ENCODE data around the gene ZNF805.
A peak's percentile ranks its signal among the peaks of the same experiment; 100 is the strongest.
"Not testable (repeated sequence)": the region's sequence is repeated elsewhere in the genome, so short reads cannot be mapped to it uniquely, and the experiment has no call there.

ZNF805 gene

GRCh38 chr19:57240311-57241090 lies at the start of gene ZNF805:
Gene ZNF805 (plus strand): TSS chr19:57240632. CDS start chr19:57240892, 260 bp downstream.
- DNase-seq (ENCODE audit: low spot score): peak; percentile 95

GRCh38 chr19:57191141-57192076 lies 49.0 kb upstream of the ZNF805 start, which contains the start of gene ZNF264:
Gene ZNF264 (plus strand): TSS chr19:57191500. CDS start chr19:57191914, 414 bp downstream.
- DNase-seq (ENCODE audit: low spot score): peak; percentile 89

- no peak for DNase-seq (ENCODE audit: low spot score)
Measured at GRCh38 chr19:57192077-57192420, 48.4 kb upstream of the ZNF805 start.

- no peak for DNase-seq (ENCODE audit: low spot score)
Measured at GRCh38 chr19:57192993-57193392, 47.4 kb upstream of the ZNF805 start.

GRCh38 chr19:57197874-57198273 lies 42.6 kb upstream of the ZNF805 start:
- DNase-seq (ENCODE audit: low spot score): not testable (repeated sequence)

GRCh38 chr19:57202160-57202559 lies 38.3 kb upstream of the ZNF805 start:
- no peak for DNase-seq (ENCODE audit: low spot score)

- no peak for DNase-seq (ENCODE audit: low spot score)
Measured at GRCh38 chr19:57210381-57210780, 30.1 kb upstream of the ZNF805 start.

- no peak for DNase-seq (ENCODE audit: low spot score)
Measured at GRCh38 chr19:57212109-57212508, 28.3 kb upstream of the ZNF805 start.

- DNase-seq (ENCODE audit: low spot score): no peak
Measured at GRCh38 chr19:57227502-57227901, 12.9 kb upstream of the ZNF805 start.

GRCh38 chr19:57231686-57232085 lies 8.7 kb upstream of the ZNF805 start:
- DNase-seq (ENCODE audit: low spot score): no peak

- no peak for DNase-seq (ENCODE audit: low spot score)
Measured at GRCh38 chr19:57233207-57233606, 7.2 kb upstream of the ZNF805 start.

- no peak for DNase-seq (ENCODE audit: low spot score)
Measured at GRCh38 chr19:57239982-57240310, 486 bp upstream of the ZNF805 start.

- peak; percentile 17 for DNase-seq (ENCODE audit: low spot score)
Measured at GRCh38 chr19:57241176-57241575, 744 bp downstream of the ZNF805 start.

- peak; percentile 14 for DNase-seq (ENCODE audit: low spot score)
Measured at GRCh38 chr19:57242821-57243220, 2.4 kb downstream of the ZNF805 start.

GRCh38 chr19:57244513-57244912 lies 4.1 kb downstream of the ZNF805 start:
- DNase-seq (ENCODE audit: low spot score): no peak

- DNase-seq (ENCODE audit: low spot score): no peak
Measured at GRCh38 chr19:57245066-57245465, 4.6 kb downstream of the ZNF805 start.

- DNase-seq (ENCODE audit: low spot score): no peak
Measured at GRCh38 chr19:57245959-57246358, 5.5 kb downstream of the ZNF805 start.

GRCh38 chr19:57248646-57249045 lies 8.2 kb downstream of the ZNF805 start:
- no peak for DNase-seq (ENCODE audit: low spot score)

- DNase-seq (ENCODE audit: low spot score): no peak
Measured at GRCh38 chr19:57249329-57249728, 8.9 kb downstream of the ZNF805 start.

GRCh38 chr19:57253767-57254166 lies 13.3 kb downstream of the ZNF805 start:
- not testable (repeated sequence) for DNase-seq (ENCODE audit: low spot score)

GRCh38 chr19:57262044-57262443 lies 21.6 kb downstream of the ZNF805 start:
- no peak for DNase-seq (ENCODE audit: low spot score)

GRCh38 chr19:57263244-57263741 lies 22.9 kb downstream of the ZNF805 start:
- DNase-seq (ENCODE audit: low spot score): no peak

GRCh38 chr19:57267291-57267690 lies 26.9 kb downstream of the ZNF805 start:
- DNase-seq (ENCODE audit: low spot score): no peak
